Panc1 (cell line): ENCODE data around the gene PARP2. TPM values are rescaled to one million over a fixed set of nuclear protein-coding genes. Genes with fewer than 3 reads are reported as not detected.

Experiments used
- ATAC-seq: fragments of 200-7000 bp; cut with Tn5 transposase; 2 replicates; pipeline ENCODE4 v1.9.1; 2020; ENCODE audit warnings: mild to moderate bottlenecking, moderate library complexity
- BruUV-seq: library from RNA; stranded (reverse); fragments of 400-500 nt; replicated peaks from 2 replicates; lab custom pipeline; 2021; lab: Mats Ljungman, UMichigan
- CTCF ChIA-PET: fragments of 300-600 bp; sonication (Branson Sonifier 250); formaldehyde crosslinking; loops from one replicate; lab custom pipeline; 2022; ENCODE audit warnings: antibody characterized with exemption; lab: Charles Lee
- POLR2A ChIA-PET: fragments of 300-600 bp; sonication (Branson Sonifier 250); formaldehyde crosslinking; loops from one replicate; lab custom pipeline; 2022; ENCODE audit warnings: antibody characterized with exemption; lab: Charles Lee
- DNase-seq: peaks from one replicate; pipeline ENCODE4 v3.0.0-alpha.2; 2010; ENCODE audit warnings: low read depth, low spot score
- H3K27ac ChIP-seq: 2 replicates; pipeline ENCODE4 v1.5.1; 2011; ENCODE audit warnings: mild to moderate bottlenecking, low read length, inconsistent platforms
- H3K27me3 ChIP-seq: fragments of 200-500 bp; sonication (Bioruptor generic); 2 replicates; pipeline ENCODE4 v1.6.0; 2014; ENCODE audit warnings: low read length, inconsistent platforms; ENCODE audit not compliant: control insufficient read depth, insufficient read depth
- H3K36me3 ChIP-seq: fragments of 200-500 bp; sonication (Bioruptor generic); 2 replicates; pipeline ENCODE4 v1.5.1; 2014; ENCODE audit warnings: inconsistent platforms, mild to moderate bottlenecking, low read length, moderate library complexity; ENCODE audit not compliant: control insufficient read depth, insufficient read depth
- H3K4me1 ChIP-seq: 2 replicates; pipeline ENCODE4 v1.5.1; 2011; ENCODE audit warnings: inconsistent platforms, mild to moderate bottlenecking, low read length, moderate library complexity; ENCODE audit not compliant: control insufficient read depth, insufficient read depth
- H3K4me3 ChIP-seq, 2 experiments: 2 replicates each; pipeline ENCODE4 v1.5.1; 2011 to 2012; ENCODE audit warnings: low read depth in 2 of 2, low read length in 2 of 2, mild to moderate bottlenecking in 2 of 2, inconsistent platforms in 1 of 2, moderate library complexity in 1 of 2
- H3K9me3 ChIP-seq: fragments of 200-500 bp; sonication (Bioruptor generic); 2 replicates; pipeline ENCODE4 v1.5.1; 2014; ENCODE audit warnings: low read depth, mild to moderate bottlenecking, inconsistent platforms, low read length, moderate library complexity; ENCODE audit not compliant: control insufficient read depth, insufficient read depth
- POLR2AphosphoS5 ChIP-seq: IDR thresholded peaks from 2 replicates; pipeline ENCODE4 v1.6.1; 2012; ENCODE audit warnings: mild to moderate bottlenecking, low read depth, low read length, moderate library complexity
- SIN3A ChIP-seq: IDR thresholded peaks from 2 replicates; pipeline ENCODE4 v1.6.1; 2012; ENCODE audit warnings: low read depth, mild to moderate bottlenecking, low read length, moderate library complexity, borderline replicate concordance; ENCODE audit not compliant: insufficient read depth
- TCF7L2 ChIP-seq: IDR thresholded peaks from 2 replicates; pipeline ENCODE4 v1.6.1; 2011; ENCODE audit warnings: mild to moderate bottlenecking, low read depth, low read length, inconsistent platforms
- in situ Hi-C: cut with HindIII; loops from 2 replicates; pipeline ENCODE4 v1.10.0; 2016; ENCODE audit warnings: low sequenced_read_pairs, low pct_unique_long_range_greater_than_20kb
- intact Hi-C: fragments of 100-400 bp; cut with micrococcal nuclease; formaldehyde crosslinking; loops from one replicate; pipeline ENCODE4 v1.10.0; 2022; ENCODE audit not compliant: unreplicated experiment
- total RNA-seq: library from RNA; stranded (reverse); gene quantifications from one replicate; pipeline ENCODE4 v1.2.1, GENCODE V29; 2021; ENCODE audit not compliant: unreplicated experiment
- TF ChIP-seq, protein P1 (sequence below), 2 experiments: IDR thresholded peaks; 2 replicates each; pipeline ENCODE4 v1.6.1; 2011 to 2012; ENCODE audit warnings: low read depth in 2 of 2, control low read depth in 1 of 2, low read length in 1 of 2, mild to moderate bottlenecking in 1 of 2, moderate library complexity in 1 of 2; ENCODE audit not compliant: insufficient read depth in 1 of 2
- TF ChIP-seq, protein P2 (sequence below): fragments of 450-650 bp; IDR thresholded peaks from 2 replicates; pipeline ENCODE4 v1.5.1; 2017; ENCODE audit warnings: mild to moderate bottlenecking

Gene PARP2
- total RNA-seq, 1 experiment from 2014 or later: 26.6 TPM

DNA sequence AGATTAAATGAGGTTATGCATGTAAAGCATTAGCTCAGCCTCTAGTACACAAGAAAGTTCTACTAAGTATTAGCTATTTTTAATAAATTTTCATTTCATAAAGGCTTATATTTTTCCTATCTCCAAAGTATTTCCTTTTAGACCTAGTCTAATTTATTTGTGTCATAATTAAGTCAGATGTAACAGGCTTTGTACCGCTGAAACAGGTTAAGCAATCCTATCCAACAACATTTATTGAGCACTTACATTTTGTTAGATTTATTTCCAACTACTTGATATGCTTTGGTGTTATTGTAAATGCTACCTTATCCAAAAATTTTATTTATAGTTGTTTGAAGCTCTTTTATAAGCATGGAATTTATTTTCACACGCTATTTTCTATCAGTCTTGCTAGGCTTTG is 1.8 kb upstream of the PARP2 start:
- Histone ChIP-seq H3K27ac (no peak overlapping the region), H3K27me3 (no peaks in the 10 kb centered on the region), H3K36me3 (peaks cover 4% of the 10 kb centered on the region; the same call in 1 of the 2 replicates), H3K4me3 (peak overlapping the region in 1 of 2 experiments; percentile 62; a peak in 2 of 4 replicates), H3K4me1 (peaks cover 3% of the 10 kb centered on the region; the same call in 1 of the 2 replicates), H3K9me3 (no peaks in the 10 kb centered on the region)
- no peak for TF ChIP-seq POLR2AphosphoS5
- TF ChIP-seq SIN3A: no peak
- TF ChIP-seq, protein P1, sequence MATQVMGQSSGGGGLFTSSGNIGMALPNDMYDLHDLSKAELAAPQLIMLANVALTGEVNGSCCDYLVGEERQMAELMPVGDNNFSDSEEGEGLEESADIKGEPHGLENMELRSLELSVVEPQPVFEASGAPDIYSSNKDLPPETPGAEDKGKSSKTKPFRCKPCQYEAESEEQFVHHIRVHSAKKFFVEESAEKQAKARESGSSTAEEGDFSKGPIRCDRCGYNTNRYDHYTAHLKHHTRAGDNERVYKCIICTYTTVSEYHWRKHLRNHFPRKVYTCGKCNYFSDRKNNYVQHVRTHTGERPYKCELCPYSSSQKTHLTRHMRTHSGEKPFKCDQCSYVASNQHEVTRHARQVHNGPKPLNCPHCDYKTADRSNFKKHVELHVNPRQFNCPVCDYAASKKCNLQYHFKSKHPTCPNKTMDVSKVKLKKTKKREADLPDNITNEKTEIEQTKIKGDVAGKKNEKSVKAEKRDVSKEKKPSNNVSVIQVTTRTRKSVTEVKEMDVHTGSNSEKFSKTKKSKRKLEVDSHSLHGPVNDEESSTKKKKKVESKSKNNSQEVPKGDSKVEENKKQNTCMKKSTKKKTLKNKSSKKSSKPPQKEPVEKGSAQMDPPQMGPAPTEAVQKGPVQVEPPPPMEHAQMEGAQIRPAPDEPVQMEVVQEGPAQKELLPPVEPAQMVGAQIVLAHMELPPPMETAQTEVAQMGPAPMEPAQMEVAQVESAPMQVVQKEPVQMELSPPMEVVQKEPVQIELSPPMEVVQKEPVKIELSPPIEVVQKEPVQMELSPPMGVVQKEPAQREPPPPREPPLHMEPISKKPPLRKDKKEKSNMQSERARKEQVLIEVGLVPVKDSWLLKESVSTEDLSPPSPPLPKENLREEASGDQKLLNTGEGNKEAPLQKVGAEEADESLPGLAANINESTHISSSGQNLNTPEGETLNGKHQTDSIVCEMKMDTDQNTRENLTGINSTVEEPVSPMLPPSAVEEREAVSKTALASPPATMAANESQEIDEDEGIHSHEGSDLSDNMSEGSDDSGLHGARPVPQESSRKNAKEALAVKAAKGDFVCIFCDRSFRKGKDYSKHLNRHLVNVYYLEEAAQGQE (IDR thresholded peaks at IDR 0.05; ENCODE audit: insufficient read depth in 1 of 2, low read depth in 2 of 2, low read length in 1 of 2): no peak
- no peak for TF ChIP-seq TCF7L2
- TF ChIP-seq, protein P2, sequence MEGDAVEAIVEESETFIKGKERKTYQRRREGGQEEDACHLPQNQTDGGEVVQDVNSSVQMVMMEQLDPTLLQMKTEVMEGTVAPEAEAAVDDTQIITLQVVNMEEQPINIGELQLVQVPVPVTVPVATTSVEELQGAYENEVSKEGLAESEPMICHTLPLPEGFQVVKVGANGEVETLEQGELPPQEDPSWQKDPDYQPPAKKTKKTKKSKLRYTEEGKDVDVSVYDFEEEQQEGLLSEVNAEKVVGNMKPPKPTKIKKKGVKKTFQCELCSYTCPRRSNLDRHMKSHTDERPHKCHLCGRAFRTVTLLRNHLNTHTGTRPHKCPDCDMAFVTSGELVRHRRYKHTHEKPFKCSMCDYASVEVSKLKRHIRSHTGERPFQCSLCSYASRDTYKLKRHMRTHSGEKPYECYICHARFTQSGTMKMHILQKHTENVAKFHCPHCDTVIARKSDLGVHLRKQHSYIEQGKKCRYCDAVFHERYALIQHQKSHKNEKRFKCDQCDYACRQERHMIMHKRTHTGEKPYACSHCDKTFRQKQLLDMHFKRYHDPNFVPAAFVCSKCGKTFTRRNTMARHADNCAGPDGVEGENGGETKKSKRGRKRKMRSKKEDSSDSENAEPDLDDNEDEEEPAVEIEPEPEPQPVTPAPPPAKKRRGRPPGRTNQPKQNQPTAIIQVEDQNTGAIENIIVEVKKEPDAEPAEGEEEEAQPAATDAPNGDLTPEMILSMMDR: no peak
- DNase-seq (no peak), ATAC-seq (no peak)
- no TSS peak for BruUV-seq
- in situ Hi-C loops (no loop called here), intact Hi-C loops (no loop called here)
- CTCF ChIA-PET: no interaction called here
- POLR2A ChIA-PET: no interaction called here

DNA sequence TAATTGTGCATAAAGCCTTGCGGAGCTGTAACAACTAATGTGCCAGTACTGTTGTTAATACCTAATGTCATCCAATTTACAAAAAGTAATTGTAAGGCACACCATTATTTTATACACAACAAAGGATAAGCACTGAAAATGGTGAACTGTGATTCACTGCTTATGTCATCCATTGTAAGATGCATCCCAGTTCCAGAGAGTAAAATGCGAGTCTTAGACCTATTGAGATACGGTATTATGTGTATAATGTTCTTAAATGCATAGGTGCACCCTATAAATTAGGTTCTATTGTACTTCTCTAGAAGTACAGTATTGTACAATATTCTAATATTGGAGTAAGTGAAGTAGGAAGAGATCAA is 406 bp downstream of the PARP2 start:
- peak overlapping the region; percentile 74 to 88 for H3K4me3 ChIP-seq
- TSS peak; percentile 89 for BruUV-seq
- H3K27ac ChIP-seq: peak overlapping the region; percentile 95
- TF ChIP-seq SIN3A: no peak
- TF ChIP-seq TCF7L2: no peak
- TF ChIP-seq, protein P1 (IDR thresholded peaks at IDR 0.05; ENCODE audit: insufficient read depth in 1 of 2, low read depth in 2 of 2, low read length in 1 of 2): no peak
- no peak for TF ChIP-seq POLR2AphosphoS5
- TF ChIP-seq, protein P2: no peak
- no peak for ATAC-seq
- H3K27me3 ChIP-seq: no peaks in the 10 kb centered on the region
- in situ Hi-C loops (no loop called here), intact Hi-C loops (no loop called here)
- POLR2A ChIA-PET: interaction anchor here (0.6 to 2.7 kb wide), 8 partner anchors 11 to 174 kb away, joined by 3 to 32 read pairs (median 6); partner anchors contain the start of genes APEX1, CCNB1IP1, OSGEP and PIP4P1
- CTCF ChIA-PET: no interaction called here
- peaks cover 4% of the 10 kb centered on the region; the same call in 1 of the 2 replicates for H3K36me3 ChIP-seq
- DNase-seq: no peak
- no peaks in the 10 kb centered on the region for H3K9me3 ChIP-seq
- H3K4me1 ChIP-seq: peaks cover 3% of the 10 kb centered on the region; the same call in 1 of the 2 replicates
